Right lobe of liver (tissue), 4 donors: ENCODE measurements around the gene FIGNL1.

Experiments
- CTCF ChIP-seq, 4 donors: fragments of 200-600 bp in 3 of 4; fragments of 450-650 bp in 1 of 4; IDR thresholded peaks; one replicate each; pipeline versions ENCODE4 v1.5.1 to v1.8.0; 2016 to 2022; ENCODE audit warnings: antibody characterized with exemption in 4 of 4, mild to moderate bottlenecking in 2 of 4
- POLR2A ChIP-seq: fragments of 450-650 bp; IDR thresholded peaks from one replicate; pipeline ENCODE4 v1.6.1; 2017; ENCODE audit warnings: antibody characterized with exemption, mild to moderate bottlenecking
- donor health status: DM: no; HTN: no; CAD: no.
- donor health status: DM: no; HTN: no; CAD: no.
- donor health status: DM: no; HTN: yes; CAD: no.

- no peak for TF ChIP-seq POLR2A
- TF ChIP-seq CTCF (IDR thresholded peaks at IDR 0.05), result no peak
Measured at GRCh38 chr7:50469181-50469580, 19.0 kb upstream of the FIGNL1 start.
